Stimulated activated CD4-positive, alpha-beta T cell treated with anti-CD3 and anti-CD28 coated beads, Interleukin-4, amount 100 ng/mL, for 4 hours (primary cell): Measurements from ENCODE around the gene TMCC1.
"Not testable (repeated sequence)": the region's sequence is repeated elsewhere in the genome, so short reads cannot be mapped to it uniquely, and the experiment has no call there.

Source experiments
- DNase-seq, 2 experiments: peaks; one replicate each; pipeline ENCODE4 v3.0.0-alpha.2; 2020

TMCC1 gene

DNA sequence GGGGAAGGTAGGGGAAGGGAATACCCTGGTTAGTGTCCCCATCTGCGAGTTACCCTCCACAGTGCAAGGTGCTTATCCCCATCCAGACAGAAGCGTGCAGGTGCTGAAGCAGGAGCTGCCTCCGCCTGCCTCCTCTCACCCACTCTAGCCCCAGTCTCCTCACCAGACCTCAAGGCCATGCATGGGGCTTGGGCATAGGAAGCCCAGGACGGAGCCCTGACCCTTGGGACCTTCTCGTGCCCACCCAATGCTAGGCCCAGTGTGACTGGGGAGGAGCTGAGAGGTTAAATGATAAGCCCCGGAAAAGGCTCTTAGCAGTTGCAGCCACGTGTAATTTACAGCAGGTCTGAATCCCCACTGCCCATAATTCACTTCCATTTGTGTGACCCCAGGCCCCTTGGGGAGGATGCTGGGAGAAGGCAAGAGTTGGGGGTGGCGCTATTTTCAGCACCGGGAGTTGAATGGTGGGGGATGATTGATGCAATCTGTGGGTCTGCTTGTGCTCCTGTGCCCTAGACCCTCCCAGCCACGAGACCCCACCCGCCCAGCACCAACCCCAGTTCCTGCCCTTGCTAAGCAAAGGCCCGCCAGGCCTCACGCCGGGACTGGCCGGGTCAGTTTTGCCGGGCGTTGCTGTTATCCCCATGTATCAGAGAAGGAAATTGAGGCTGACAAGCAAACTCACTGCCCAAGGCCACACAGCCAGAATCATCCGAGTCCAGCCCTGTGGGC is 272.5 kb downstream of the TMCC1 start:
- no peak for DNase-seq

DNA sequence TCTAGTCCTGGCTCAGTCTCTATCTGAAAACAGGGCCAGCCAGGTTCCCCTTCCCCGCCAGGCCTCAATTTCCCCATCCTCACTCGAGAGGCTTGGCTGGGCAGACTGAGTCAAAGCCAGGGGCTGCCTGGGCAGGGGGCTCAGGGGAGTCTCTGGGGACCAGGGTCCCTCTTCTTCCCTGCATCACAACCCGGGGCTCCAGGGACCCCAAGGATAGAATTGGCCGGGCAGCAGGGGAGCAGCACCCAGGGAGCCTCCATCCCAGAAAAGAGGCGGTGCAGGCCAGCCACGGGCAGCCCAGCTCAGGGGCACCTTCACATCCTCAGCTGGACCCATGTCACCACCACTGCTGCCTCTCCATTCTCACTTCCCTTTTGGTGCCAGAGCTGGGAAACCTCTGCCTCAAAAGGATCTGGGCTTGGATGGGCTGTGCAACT is 273.8 kb downstream of the TMCC1 start:
- DNase-seq: no peak

DNA sequence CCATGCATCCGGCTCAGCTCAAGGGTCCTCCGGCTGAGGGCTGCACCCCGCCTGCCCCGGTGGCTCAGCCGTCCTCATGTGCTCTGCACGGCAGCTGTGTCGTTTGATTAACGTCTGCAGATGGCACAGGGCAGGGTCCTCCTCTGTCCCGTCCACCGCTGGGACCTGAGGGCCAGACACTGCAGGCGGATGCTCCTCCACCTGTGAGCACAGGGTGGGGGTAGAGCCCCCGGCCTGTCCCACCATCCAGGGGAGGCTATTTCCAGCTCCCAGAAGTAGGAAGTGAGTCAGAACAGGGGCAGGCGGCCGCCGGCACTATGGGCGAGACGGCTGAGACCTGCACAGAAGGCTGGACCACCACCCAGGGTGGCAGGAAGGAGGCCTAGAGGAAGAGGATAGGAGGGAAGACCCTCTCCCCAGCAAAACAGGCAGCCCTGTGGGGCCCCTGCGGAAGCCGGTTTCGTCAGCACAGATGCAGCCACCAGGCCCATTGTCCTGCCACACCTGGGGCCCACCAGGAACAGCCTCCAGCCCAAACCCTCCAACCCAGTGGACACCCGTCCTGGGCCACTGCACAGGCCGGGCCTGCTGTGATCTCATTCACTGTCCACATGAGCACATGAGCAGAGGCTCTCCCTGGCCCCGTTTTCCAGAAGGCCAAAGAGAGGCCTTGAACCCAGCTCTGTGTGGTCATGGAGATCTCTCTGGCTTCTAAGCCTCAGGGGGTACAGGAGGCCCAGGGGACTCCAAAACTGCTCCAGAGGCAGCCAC is 274.4 kb downstream of the TMCC1 start:
- DNase-seq: no peak

GRCh38 chr3:129618186-129618820 is 275.2 kb downstream of the TMCC1 start:
- DNase-seq: no peak

DNA sequence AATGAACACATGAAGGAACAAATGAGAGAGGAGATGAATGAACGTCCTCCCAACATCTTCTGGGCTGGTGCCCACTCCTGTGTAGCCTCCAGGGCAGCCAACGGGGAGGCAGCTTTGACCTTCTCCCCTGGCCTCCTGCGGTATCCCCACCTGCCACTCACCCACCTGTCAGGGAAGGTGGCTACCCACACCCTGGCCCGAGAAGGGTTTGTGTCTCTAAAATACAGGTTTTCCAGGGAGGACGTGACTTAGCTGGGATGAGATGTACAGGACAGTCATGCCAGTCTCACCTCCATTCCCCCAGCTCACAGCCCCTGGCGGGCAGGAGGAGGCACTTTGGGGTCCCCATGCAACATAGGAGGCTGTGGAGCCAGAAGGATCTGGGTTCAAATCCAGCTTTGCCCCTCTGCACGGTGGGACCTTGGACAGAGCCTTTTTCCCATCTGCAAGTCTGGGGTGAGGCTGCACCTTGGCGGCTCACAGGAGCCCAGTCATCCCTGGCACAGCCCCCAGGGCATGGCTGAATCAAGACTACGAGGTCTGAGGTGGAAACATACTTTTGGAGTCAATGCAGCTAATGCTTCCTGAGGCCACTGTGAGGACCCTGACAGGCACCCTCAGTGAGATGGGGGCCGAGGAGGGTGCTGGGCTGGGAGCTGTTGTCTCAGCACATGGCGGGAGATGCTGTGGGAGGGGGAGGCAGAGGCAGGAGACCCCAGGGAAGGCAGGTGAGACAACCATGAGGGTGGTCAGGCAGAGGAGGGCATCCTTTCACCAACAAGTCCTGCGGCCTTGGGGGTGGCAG is 275.9 kb downstream of the TMCC1 start:
- DNase-seq: no peak

GRCh38 chr3:129616713-129617112 is 276.8 kb downstream of the TMCC1 start:
- DNase-seq: no peak

DNA sequence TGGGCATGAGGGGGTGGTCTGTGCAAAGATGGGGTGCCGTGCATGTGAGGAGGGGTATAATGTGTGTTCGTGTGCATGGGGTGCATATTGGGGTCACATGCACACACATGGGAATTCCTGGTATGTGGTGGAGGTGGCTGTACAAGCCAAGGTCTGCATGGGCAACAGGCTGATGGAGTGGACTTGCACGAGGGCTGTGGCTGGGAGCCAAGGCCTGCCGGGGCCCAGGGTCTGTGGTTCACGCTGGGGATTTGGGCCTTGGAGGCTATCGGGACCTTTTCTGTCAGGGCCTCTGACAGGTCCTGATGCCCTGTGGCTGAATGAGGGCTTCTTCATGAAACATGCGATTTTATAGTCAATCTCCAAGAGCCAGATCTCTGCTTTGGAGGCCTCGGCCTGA is 277.2 kb downstream of the TMCC1 start:
- DNase-seq: no peak

- DNase-seq: no peak
These were observed 277.7 kb downstream of the TMCC1 start for GRCh38 chr3:129615751-129616281.

DNA sequence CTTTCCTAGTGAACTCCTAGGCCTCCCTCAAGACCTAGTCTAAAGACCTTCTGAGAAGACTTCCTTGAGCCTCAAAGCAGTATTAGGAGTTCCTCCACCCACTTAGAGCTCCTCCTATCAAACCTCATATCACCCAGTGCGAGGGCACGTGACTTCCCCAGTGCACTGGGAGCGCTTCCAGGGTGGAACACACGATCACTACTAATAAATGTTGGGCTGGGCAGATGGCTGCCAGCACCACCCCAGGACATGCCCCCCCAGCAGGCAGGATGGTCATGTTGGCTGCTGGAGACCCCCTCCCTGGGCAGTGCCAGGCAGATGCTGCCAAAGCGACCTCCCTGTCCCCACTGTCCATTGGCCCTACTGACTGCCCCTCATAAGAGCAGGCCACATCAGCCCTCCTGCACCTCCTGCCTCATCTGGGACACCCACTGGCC is 278.6 kb downstream of the TMCC1 start:
- no peak for DNase-seq

DNA sequence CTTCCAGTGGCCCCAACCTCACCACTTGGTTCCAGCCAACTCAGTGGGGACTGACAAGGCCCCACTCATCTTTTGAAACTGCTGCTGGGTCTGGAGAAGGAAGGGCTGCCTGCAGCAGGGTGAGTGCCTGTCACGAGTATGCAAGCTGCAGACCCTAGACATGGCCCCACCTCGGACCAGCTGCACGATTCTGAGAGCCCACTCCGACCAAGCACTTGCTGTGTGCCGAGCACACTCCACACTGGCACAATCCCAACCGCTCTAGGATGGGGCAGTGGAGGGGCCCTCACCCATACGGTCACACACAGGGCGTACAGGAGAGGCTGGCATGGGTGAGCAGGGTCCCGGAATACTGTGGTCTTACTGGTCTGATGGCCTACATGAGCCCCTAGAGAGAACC is 279.1 kb downstream of the TMCC1 start:
- no peak for DNase-seq

DNA sequence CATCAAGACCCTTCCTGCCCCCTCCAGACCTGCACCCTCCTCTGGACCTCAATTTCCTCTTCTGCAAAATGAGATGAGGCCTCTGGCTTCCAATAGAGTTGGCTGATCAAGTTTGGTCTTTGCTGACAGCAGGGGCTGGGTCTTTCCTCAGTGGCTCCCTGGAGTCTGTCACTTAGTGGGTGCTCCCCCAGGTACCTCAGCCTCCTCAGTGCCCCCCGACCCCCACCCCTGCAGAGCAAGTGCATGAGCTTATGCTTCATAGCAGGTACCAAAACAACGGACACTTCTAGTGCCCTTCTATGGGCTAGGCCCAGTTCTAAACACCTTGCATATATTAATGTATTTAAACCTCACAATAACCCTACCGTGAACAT is 280.2 kb downstream of the TMCC1 start:
- no peak for DNase-seq

- no peak for DNase-seq
These were observed 280.8 kb downstream of the TMCC1 start for GRCh38 chr3:129612534-129613366.

GRCh38 chr3:129611812-129612533 is 281.5 kb downstream of the TMCC1 start:
- no peak for DNase-seq

DNA sequence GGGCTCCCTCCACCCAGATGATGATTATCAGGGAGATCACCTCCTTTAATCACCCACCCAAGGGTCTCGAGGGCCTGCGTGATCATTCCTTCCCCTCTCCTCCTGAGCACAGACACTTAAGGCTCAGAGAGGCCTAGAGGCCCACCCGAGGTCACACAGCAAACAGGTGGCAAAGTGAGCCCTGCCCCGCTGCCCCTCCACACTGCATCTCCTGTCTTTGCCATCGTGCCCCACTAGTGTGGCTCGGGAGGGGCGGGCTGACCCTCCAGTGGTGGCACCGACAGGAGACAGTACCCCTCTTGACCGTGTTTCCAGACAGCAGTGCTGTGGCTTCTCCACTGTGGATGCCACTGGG is 282.1 kb downstream of the TMCC1 start:
- DNase-seq: no peak

GRCh38 chr3:129610794-129611445 is 282.6 kb downstream of the TMCC1 start:
- not testable (repeated sequence) for DNase-seq

DNA sequence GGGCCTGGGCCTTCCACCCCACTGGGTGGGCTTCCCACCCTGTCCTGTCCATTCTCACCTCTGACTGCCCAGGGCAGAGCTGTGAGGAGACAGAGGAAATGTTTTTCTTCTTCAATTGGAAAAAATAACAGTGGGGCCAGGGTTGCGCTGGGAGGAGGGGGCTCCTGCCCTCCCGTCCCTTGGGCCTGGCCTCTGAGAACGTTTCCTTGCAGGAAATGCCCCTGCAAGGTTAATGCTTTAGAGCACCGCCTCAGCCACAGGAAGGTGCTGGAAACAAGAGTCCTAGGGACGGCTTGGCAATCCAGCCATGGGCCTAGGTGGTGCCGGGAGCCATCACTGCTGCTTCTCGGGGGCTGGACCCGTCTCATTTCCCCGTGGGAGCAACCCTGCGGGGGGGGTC is 283.2 kb downstream of the TMCC1 start:
- no peak for DNase-seq

DNA sequence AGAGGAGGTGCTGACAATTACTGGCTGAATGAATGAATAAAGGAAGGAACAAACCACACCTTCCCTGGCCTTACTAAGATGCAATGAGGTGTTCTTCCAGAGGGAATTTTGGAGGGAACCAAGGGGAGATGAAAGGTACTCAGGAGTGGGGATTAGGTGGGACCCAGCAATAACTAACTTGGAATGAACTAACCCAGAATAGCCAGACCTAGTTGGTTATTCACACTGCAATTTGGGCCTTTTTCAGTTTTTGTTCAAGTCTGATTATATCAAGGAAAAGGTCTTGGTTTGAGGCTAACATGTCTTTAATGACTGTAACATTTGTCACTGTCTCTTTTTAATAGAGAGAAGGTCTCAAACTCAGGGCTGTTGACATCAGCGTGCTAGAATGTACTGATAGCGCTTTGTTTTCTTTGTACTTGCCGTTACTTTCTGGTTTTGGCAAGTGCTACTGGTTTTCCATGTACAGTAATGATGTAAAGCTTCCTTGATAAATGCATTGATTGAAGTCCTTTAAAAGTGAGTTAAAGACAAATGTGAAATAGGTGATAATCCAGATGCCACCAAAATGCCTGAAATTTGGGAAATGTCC is 283.8 kb downstream of the TMCC1 start:
- no peak for DNase-seq

- no peak for DNase-seq
These were observed 284.4 kb downstream of the TMCC1 start for GRCh38 chr3:129608936-129609590.

DNA sequence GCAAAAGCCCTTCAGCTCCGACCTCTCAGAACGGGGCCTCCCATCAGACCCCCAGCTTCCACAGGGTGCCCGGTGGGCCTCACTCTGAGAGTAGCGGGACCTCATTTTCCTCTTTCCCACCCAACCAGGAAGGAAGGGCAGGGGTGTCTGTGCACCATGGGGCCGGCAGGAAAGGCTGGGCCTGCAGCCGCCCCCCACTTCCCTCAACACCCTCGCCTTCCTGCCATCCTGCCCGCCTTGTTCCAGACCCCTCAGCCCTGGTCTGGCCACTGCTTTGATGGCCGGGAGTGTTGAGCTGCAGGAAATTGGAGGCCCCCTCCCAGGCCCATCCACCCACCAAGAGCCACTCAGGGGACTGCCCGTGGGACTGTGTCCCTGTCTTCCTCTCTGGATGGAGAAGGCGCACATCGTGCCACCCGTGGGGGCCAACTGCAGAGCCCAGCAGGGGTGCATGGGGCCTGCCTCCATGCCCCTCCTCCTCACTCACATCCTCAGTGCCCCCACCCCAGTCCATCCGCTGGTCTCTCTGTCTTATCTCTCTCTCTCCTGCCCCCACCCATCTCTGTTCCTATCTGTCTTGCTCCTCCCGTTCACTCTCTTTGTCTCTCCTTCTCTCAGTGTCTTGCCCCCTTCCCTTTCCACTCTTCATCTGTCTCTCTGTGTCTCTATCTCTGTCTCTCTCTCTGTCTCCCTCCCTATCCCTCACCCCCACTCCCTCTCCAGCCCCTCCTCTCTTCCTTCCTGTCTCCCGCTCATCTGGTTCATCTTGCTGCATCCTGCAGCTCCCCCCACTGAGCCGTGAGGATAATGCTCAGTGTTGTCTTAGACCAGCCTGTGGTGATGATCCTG is 285.2 kb downstream of the TMCC1 start:
- no peak for DNase-seq
